ENCODE data around the gene MACROD2. TPM values are rescaled to one million over a fixed set of nuclear protein-coding genes. Genes with fewer than 3 reads are reported as not detected.

The MACROD2 gene
- total and polyA plus RNA-seq, 2 of the 4 experiments (the other 2 are of a cell fraction): not detected

- TF ChIP-seq RFX5 (IDR thresholded peaks at IDR 0.05; ENCODE audit: low read depth, low read length): no peak
Observed at GRCh38 chr20:16062661-16063581, 2067.6 kb downstream of the MACROD2 start (continued).

GRCh38 chr20:16063881-16064280 is 2068.6 kb downstream of the MACROD2 start:
- BruUV-seq (replicated peaks): no TSS peak
- H3K56ac ChIP-seq (ENCODE audit: extremely low read depth, insufficient read depth, low read length): no peak overlapping the region
- in situ Hi-C loops (cut with MboI; ENCODE audit: low sequenced_read_pairs): no loop called here
- H2AFZ ChIP-seq (replicated peaks; ENCODE audit: low read length, poor library complexity): no peak overlapping the region
- H3K27ac ChIP-seq (ENCODE audit: insufficient read depth, low read length): no peak overlapping the region
- H4K20me1 ChIP-seq (ENCODE audit: insufficient read depth, low read length): no peaks in the 10 kb centered on the region
- no peaks in the 10 kb centered on the region for H3K9me1 ChIP-seq (ENCODE audit: insufficient read depth, low read length)
- no peak overlapping the region for H3K4me2 ChIP-seq (ENCODE audit: low read depth, low read length)
- H4K8ac ChIP-seq (ENCODE audit: low read depth in 2 of 2, low read length in 2 of 2): no peak overlapping the region
- no peak overlapping the region for H3K4ac ChIP-seq (ENCODE audit: low read depth, low read length)
- H3K14ac ChIP-seq (replicated peaks; ENCODE audit: low read depth, low read length): no peak overlapping the region
- H4K91ac ChIP-seq (ENCODE audit: insufficient read depth, low read depth, low read length): no peak overlapping the region
- no CpG with 5 or more reads among the region's 2 CpGs for WGBS, 2 experiments (ENCODE audit: extremely low coverage in 2 of 2, insufficient read length in 1 of 2)
- H3K36me3 ChIP-seq (ENCODE audit: control insufficient read depth, insufficient read depth, low read length): no peaks in the 10 kb centered on the region
- no peak overlapping the region for H2BK120ac ChIP-seq (ENCODE audit: low read depth, low read length)
- no peak for DNase-seq
- no peaks in the 10 kb centered on the region for H3K79me1 ChIP-seq (ENCODE audit: low read depth in 1 of 2, low read length in 2 of 2)
- no peak overlapping the region for H3K23ac ChIP-seq (ENCODE audit: low read depth, low read length)
- dilution Hi-C loops (cut with HindIII; ENCODE audit: low sequenced_read_pairs, unreplicated experiment): no loop called here
- no peak overlapping the region for H2BK15ac ChIP-seq (ENCODE audit: low read depth, low read length)
- ATAC-seq (ENCODE audit: low read depth): no peak
- TF ChIP-seq CTCF (conservative IDR thresholded peaks at IDR 0.05; ENCODE audit: low read depth, low read length) (no peak), BHLHE40 (IDR thresholded peaks at IDR 0.05; ENCODE audit: low read depth, low read length) (no peak), CHD1 (IDR thresholded peaks at IDR 0.05; ENCODE audit: low read depth, low read length) (no peak), ELK1 (IDR thresholded peaks at IDR 0.05; ENCODE audit: borderline replicate concordance, low read depth, low read length) (no peak), RAD21 (IDR thresholded peaks at IDR 0.05; ENCODE audit: low read length) (no peak)
- H3K4me1 ChIP-seq (ENCODE audit: control insufficient read depth, insufficient read depth, low read length): no peaks in the 10 kb centered on the region
- H3K18ac ChIP-seq (ENCODE audit: low read depth, low read length): no peak overlapping the region
- peaks cover 23% of the 10 kb centered on the region for H3K9me3 ChIP-seq (ENCODE audit: control insufficient read depth, insufficient read depth, low read length)
- no peak overlapping the region for H4K5ac ChIP-seq (ENCODE audit: low read depth, low read length)
- CTCF ChIA-PET: no interaction called here
- POLR2A ChIA-PET (ENCODE audit: unreplicated experiment): interaction anchor here (0.6 kb wide), 1 partner anchor 95 kb away, joined by 4 read pairs; no protein-coding TSS in a partner anchor
- no peak overlapping the region for H2BK5ac ChIP-seq (ENCODE audit: low read depth, low read length, poor library complexity, severe bottlenecking)
- no peaks in the 10 kb centered on the region for H3K27me3 ChIP-seq (ENCODE audit: control insufficient read depth, insufficient read depth, low read length)
- H2AK5ac ChIP-seq (ENCODE audit: low read depth, low read length): no peak overlapping the region
- no peak overlapping the region for H3K4me3 ChIP-seq (ENCODE audit: insufficient read depth, low read depth, low read length)
- intact Hi-C loops (cut with micrococcal nuclease): no loop called here
- no peak overlapping the region for H2AK9ac ChIP-seq (replicated peaks; ENCODE audit: low read depth, low read length, poor library complexity)
- H2BK20ac ChIP-seq (ENCODE audit: low read depth, low read length): no peak overlapping the region
- no peak overlapping the region for H3K9ac ChIP-seq (ENCODE audit: low read depth, low read length)

Data from IMR-90 (cell line).